Measurements from ENCODE around the gene ORMDL3. TPM values are rescaled to one million over a fixed set of nuclear protein-coding genes. Genes with fewer than 3 reads are reported as not detected.
"Not testable (repeated sequence)": the region's sequence is repeated elsewhere in the genome, so short reads cannot be mapped to it uniquely, and the experiment has no call there.

ORMDL3 gene
- total RNA-seq, 1 experiment from 2014 or later = 18.0 TPM

- no TSS peak for BruUV-seq (replicated peaks)
- Histone ChIP-seq H3K4me3 (ENCODE audit: low read depth, low read length, poor library complexity, severe bottlenecking) (no peak overlapping the region), H3K9me3 (ENCODE audit: low read depth, low read length, poor library complexity, severe bottlenecking) (no peaks in the 10 kb centered on the region), H3K4me1 (ENCODE audit: insufficient read depth, low read length, poor library complexity, severe bottlenecking) (no peaks in the 10 kb centered on the region), H3K36me3 (ENCODE audit: insufficient read depth, low read length, poor library complexity, severe bottlenecking) (no peaks in the 10 kb centered on the region), H3K27ac (ENCODE audit: low read depth, low read length, poor library complexity, severe bottlenecking) (no peak overlapping the region), H3K27me3 (replicated peaks; ENCODE audit: insufficient read depth, low read depth, low read length, poor library complexity) (no peaks in the 10 kb centered on the region)
- intact Hi-C loops (cut with micrococcal nuclease; ENCODE audit: unreplicated experiment) = no loop called here
- ChIA-PET POLR2A (ENCODE audit: low non-redundant PET) (no interaction called here), CTCF (no interaction called here)
- no peak for DNase-seq (ENCODE audit: low spot score)
- TF ChIP-seq EZH2 (IDR thresholded peaks at IDR 0.05; ENCODE audit: borderline replicate concordance, low read depth, low read length, poor library complexity, severe bottlenecking) = no peak
- no peak for TF ChIP-seq CTCF (conservative IDR thresholded peaks at IDR 0.05; ENCODE audit: low read depth, low read length)
These were observed 40.3 kb downstream of the ORMDL3 start for GRCh38 chr17:39887078-39887477.

- POLR2A ChIA-PET (ENCODE audit: low non-redundant PET); DNase-seq (ENCODE audit: low spot score); H3K9me3 ChIP-seq (ENCODE audit: low read depth, low read length, poor library complexity, severe bottlenecking); CTCF ChIA-PET; H3K36me3 ChIP-seq (ENCODE audit: insufficient read depth, low read length, poor library complexity, severe bottlenecking); H3K27ac ChIP-seq (ENCODE audit: low read depth, low read length, poor library complexity, severe bottlenecking); BruUV-seq (replicated peaks); H3K4me3 ChIP-seq (ENCODE audit: low read depth, low read length, poor library complexity, severe bottlenecking); H3K4me1 ChIP-seq (ENCODE audit: insufficient read depth, low read length, poor library complexity, severe bottlenecking); H3K27me3 ChIP-seq (replicated peaks; ENCODE audit: insufficient read depth, low read depth, low read length, poor library complexity); intact Hi-C loops (cut with micrococcal nuclease; ENCODE audit: unreplicated experiment): not testable (repeated sequence)
These were observed 41.3 kb downstream of the ORMDL3 start for GRCh38 chr17:39886102-39886501.

- intact Hi-C loops (cut with micrococcal nuclease; ENCODE audit: unreplicated experiment) = no loop called here
- H3K9me3 ChIP-seq (ENCODE audit: low read depth, low read length, poor library complexity, severe bottlenecking) = no peaks in the 10 kb centered on the region
- ChIA-PET POLR2A (ENCODE audit: low non-redundant PET) (no interaction called here), CTCF (interaction anchor here (0.5 kb wide), 1 partner anchor 457 kb away, joined by 3 read pairs; no protein-coding TSS in a partner anchor)
- no peak overlapping the region for H3K27ac ChIP-seq (ENCODE audit: low read depth, low read length, poor library complexity, severe bottlenecking)
- BruUV-seq (replicated peaks) = no TSS peak
- DNase-seq (ENCODE audit: low spot score) = peak; percentile 11
- TF ChIP-seq CTCF (conservative IDR thresholded peaks at IDR 0.05; ENCODE audit: low read depth, low read length) (no peak; the same call in 1 of the 2 replicates), EZH2 (IDR thresholded peaks at IDR 0.05; ENCODE audit: borderline replicate concordance, low read depth, low read length, poor library complexity, severe bottlenecking) (no peak)
- no peak overlapping the region for H3K4me3 ChIP-seq (ENCODE audit: low read depth, low read length, poor library complexity, severe bottlenecking)
- no peaks in the 10 kb centered on the region for H3K36me3 ChIP-seq (ENCODE audit: insufficient read depth, low read length, poor library complexity, severe bottlenecking)
- H3K27me3 ChIP-seq (replicated peaks; ENCODE audit: insufficient read depth, low read depth, low read length, poor library complexity) = no peaks in the 10 kb centered on the region
- no peaks in the 10 kb centered on the region for H3K4me1 ChIP-seq (ENCODE audit: insufficient read depth, low read length, poor library complexity, severe bottlenecking)
These were observed 54.6 kb downstream of the ORMDL3 start for GRCh38 chr17:39872751-39873150.

GRCh38 chr17:39871801-39872200 lies 55.6 kb downstream of the ORMDL3 start:
- CTCF ChIA-PET = no interaction called here
- intact Hi-C loops (cut with micrococcal nuclease; ENCODE audit: unreplicated experiment) = no loop called here
- BruUV-seq (replicated peaks) = no TSS peak

More at GRCh38 chr17:39871801-39872200, 55.6 kb downstream of the ORMDL3 start:
- POLR2A ChIA-PET (ENCODE audit: low non-redundant PET) = no interaction called here
- DNase-seq (ENCODE audit: low spot score) = no peak
- H3K36me3 ChIP-seq (ENCODE audit: insufficient read depth, low read length, poor library complexity, severe bottlenecking) = no peaks in the 10 kb centered on the region
- TF ChIP-seq CTCF (conservative IDR thresholded peaks at IDR 0.05; ENCODE audit: low read depth, low read length) (no peak), EZH2 (IDR thresholded peaks at IDR 0.05; ENCODE audit: borderline replicate concordance, low read depth, low read length, poor library complexity, severe bottlenecking) (no peak)
- H3K27me3 ChIP-seq (replicated peaks; ENCODE audit: insufficient read depth, low read depth, low read length, poor library complexity) = peaks cover 4% of the 10 kb centered on the region
- no peaks in the 10 kb centered on the region for H3K4me1 ChIP-seq (ENCODE audit: insufficient read depth, low read length, poor library complexity, severe bottlenecking)
- H3K27ac ChIP-seq (ENCODE audit: low read depth, low read length, poor library complexity, severe bottlenecking) = no peak overlapping the region
- no peaks in the 10 kb centered on the region for H3K9me3 ChIP-seq (ENCODE audit: low read depth, low read length, poor library complexity, severe bottlenecking)
- no peak overlapping the region for H3K4me3 ChIP-seq (ENCODE audit: low read depth, low read length, poor library complexity, severe bottlenecking)

Measured in A673 (cell line).